ENCODE results near the gene C1orf74.
"Not testable (repeated sequence)": the region's sequence is repeated elsewhere in the genome, so short reads cannot be mapped to it uniquely, and the experiment has no call there.

C1orf74 gene

GRCh38 chr1:209805875-209806760 is 21.8 kb upstream of the C1orf74 start, which contains the start of gene IRF6:
Gene IRF6 (minus strand): TSS chr1:209806142. CDS start chr1:209801413, 4,729 bp downstream.
- no peak for DNase-seq (ENCODE audit: low read depth in 2 of 2)

GRCh38 chr1:209805341-209805781 is 21.0 kb upstream of the C1orf74 start:
- no peak for DNase-seq (ENCODE audit: low read depth in 2 of 2)

- no peak for DNase-seq (ENCODE audit: low read depth in 2 of 2)
Measured at GRCh38 chr1:209803568-209803967, 19.2 kb upstream of the C1orf74 start.

- no peak for DNase-seq (ENCODE audit: low read depth in 2 of 2)
Measured at GRCh38 chr1:209802780-209803152, 18.4 kb upstream of the C1orf74 start.

- DNase-seq (ENCODE audit: low read depth in 2 of 2): no peak
Measured at GRCh38 chr1:209802117-209802779, 17.9 kb upstream of the C1orf74 start.

GRCh38 chr1:209800984-209801834 is 16.9 kb upstream of the C1orf74 start:
- DNase-seq (ENCODE audit: low read depth in 2 of 2): no peak

GRCh38 chr1:209797978-209798639 is 13.8 kb upstream of the C1orf74 start:
- DNase-seq (ENCODE audit: low read depth in 2 of 2): no peak

GRCh38 chr1:209793711-209794110 is 9.4 kb upstream of the C1orf74 start:
- DNase-seq (ENCODE audit: low read depth in 2 of 2): not testable (repeated sequence)

GRCh38 chr1:209791920-209792319 is 7.6 kb upstream of the C1orf74 start:
- no peak for DNase-seq (ENCODE audit: low read depth in 2 of 2)

- DNase-seq (ENCODE audit: low read depth in 2 of 2): no peak
Measured at GRCh38 chr1:209790286-209791193, 6.2 kb upstream of the C1orf74 start.

- no peak for DNase-seq (ENCODE audit: low read depth in 2 of 2)
Measured at GRCh38 chr1:209789245-209789644, 4.9 kb upstream of the C1orf74 start.

GRCh38 chr1:209787551-209787950 is 3.2 kb upstream of the C1orf74 start:
- DNase-seq (ENCODE audit: low read depth in 2 of 2): no peak

GRCh38 chr1:209786146-209786545 is 1.8 kb upstream of the C1orf74 start:
- DNase-seq (ENCODE audit: low read depth in 2 of 2): no peak

- no peak for DNase-seq (ENCODE audit: low read depth in 2 of 2)
Measured at GRCh38 chr1:209785592-209785991, 1.2 kb upstream of the C1orf74 start.

- DNase-seq (ENCODE audit: low read depth in 2 of 2): no peak
Measured at GRCh38 chr1:209783386-209783785, 973 bp downstream of the C1orf74 start.

- DNase-seq (ENCODE audit: low read depth in 2 of 2): no peak
Measured at GRCh38 chr1:209780268-209780667, 4.1 kb downstream of the C1orf74 start.

- no peak for DNase-seq (ENCODE audit: low read depth in 2 of 2)
Measured at GRCh38 chr1:209778102-209778501, 6.3 kb downstream of the C1orf74 start.

GRCh38 chr1:209777587-209777986 is 6.8 kb downstream of the C1orf74 start:
- DNase-seq (ENCODE audit: low read depth in 2 of 2): no peak

GRCh38 chr1:209775678-209776077 is 8.7 kb downstream of the C1orf74 start:
- DNase-seq (ENCODE audit: low read depth in 2 of 2): no peak

- DNase-seq (ENCODE audit: low read depth in 2 of 2): no peak
Measured at GRCh38 chr1:209774592-209774991, 9.8 kb downstream of the C1orf74 start.
